ENCODE results near the gene LLGL2.
"Not testable (repeated sequence)": the region's sequence is repeated elsewhere in the genome, so short reads cannot be mapped to it uniquely, and the experiment has no call there.

LLGL2 gene

DNA sequence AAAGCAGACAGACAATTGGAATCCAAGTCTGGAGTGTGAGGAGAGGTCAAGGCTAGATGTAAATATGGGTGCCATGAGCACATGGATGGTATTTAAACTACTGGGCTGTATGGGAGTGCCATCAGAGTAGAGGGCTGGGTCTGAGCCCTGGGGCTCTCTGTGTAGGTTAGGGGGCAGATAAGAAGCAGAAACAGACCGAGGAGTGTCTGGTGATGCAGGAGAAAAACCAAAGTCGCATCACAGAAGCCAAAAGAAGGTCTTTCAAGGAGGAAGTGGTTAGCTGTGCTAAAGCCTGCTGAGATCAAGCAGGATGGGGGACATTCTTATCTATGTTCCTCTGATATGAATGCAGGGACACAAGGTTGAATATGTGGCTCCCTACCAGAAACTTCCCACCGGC lies 7.3 kb upstream of the LLGL2 start:
- TF ChIP-seq, protein P1, sequence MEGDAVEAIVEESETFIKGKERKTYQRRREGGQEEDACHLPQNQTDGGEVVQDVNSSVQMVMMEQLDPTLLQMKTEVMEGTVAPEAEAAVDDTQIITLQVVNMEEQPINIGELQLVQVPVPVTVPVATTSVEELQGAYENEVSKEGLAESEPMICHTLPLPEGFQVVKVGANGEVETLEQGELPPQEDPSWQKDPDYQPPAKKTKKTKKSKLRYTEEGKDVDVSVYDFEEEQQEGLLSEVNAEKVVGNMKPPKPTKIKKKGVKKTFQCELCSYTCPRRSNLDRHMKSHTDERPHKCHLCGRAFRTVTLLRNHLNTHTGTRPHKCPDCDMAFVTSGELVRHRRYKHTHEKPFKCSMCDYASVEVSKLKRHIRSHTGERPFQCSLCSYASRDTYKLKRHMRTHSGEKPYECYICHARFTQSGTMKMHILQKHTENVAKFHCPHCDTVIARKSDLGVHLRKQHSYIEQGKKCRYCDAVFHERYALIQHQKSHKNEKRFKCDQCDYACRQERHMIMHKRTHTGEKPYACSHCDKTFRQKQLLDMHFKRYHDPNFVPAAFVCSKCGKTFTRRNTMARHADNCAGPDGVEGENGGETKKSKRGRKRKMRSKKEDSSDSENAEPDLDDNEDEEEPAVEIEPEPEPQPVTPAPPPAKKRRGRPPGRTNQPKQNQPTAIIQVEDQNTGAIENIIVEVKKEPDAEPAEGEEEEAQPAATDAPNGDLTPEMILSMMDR (IDR thresholded peaks at IDR 0.05), result no peak
- peaks cover 0 to 38% (median 18%) of the 10 kb centered on the region in 3 donors for H3K36me3 ChIP-seq
- no peaks in the 10 kb centered on the region for H3K9me3 ChIP-seq
- H3K4me1 ChIP-seq, result peaks cover 0 to 30% (median 30%) of the 10 kb centered on the region in 4 donors
- H3K27me3 ChIP-seq, result no peaks in the 10 kb centered on the region
- no peak for DNase-seq
- no peak overlapping the region for H3K27ac ChIP-seq
- H3K4me3 ChIP-seq, result no peak overlapping the region
- intact Hi-C loops (cut with DNase I; ENCODE audit: low total_unique reads), result loop anchor here (5.0 to 10.0 kb wide), 2 partner anchors 196 to 1217 kb away; partner anchors contain the start of genes MFSD11 and SRSF2

DNA sequence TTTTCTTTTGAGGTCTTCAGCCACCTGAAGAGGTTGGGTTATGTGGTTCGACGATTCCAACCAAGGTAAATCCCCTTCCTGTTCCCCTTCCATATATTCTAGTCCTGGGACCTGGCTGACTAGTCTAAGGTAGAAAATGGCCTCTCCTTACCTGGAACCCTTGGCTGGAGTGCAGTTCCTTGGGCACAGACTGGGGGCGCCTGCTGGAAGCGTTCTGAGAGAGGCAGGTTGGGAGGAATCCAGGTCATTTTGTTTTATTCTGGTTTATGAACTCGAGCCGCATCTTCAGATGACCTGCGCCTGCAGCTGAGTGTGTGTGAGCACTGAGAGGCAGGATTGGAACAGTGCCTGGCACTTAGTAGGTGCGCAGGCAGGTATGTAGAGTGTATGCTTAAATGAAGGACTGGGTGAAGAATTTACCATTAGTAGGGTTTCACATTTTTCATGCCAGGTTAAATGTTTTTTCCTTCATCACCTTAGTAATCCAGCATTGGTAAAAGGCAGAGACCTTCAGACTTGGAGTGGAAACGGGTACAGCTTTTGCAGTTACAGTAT lies 6.4 kb upstream of the LLGL2 start:
- Histone ChIP-seq H3K27me3 (no peaks in the 10 kb centered on the region), H3K36me3 (peaks cover 0 to 35% (median 18%) of the 10 kb centered on the region in 3 donors), H3K9me3 (no peaks in the 10 kb centered on the region), H3K27ac (no peak overlapping the region), H3K4me1 (peaks cover 0 to 22% (median 21%) of the 10 kb centered on the region in 4 donors), H3K4me3 (no peak overlapping the region)
- intact Hi-C loops (cut with DNase I; ENCODE audit: low total_unique reads), result loop anchor here (5.0 to 10.0 kb wide), 2 partner anchors 197 to 1216 kb away; partner anchors contain the start of genes MFSD11 and SRSF2
- DNase-seq, result no peak
- TF ChIP-seq, protein P1 (IDR thresholded peaks at IDR 0.05), result no peak

DNA sequence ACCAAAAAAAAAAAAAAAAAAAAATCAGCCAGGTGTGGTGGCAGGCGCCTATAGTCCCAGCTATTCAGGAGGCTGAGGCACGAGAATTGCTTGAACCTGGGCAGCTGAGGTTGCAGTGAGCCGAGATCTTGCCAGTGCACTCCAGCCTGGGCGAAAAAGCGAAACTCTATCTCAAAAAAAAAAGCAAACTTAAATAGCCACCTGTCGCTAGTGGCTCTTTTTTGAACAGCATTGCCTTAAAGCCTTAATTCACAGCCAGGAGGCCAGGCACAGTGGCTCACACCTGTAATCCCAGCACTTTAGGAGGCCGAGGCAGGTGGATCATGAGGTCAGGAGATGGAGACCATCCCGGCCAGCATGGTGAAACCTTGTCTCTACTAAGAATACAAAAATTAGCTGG lies 5.1 kb upstream of the LLGL2 start:
- not testable (repeated sequence) for DNase-seq, H3K4me3 ChIP-seq, H3K9me3 ChIP-seq, H3K27ac ChIP-seq, H3K27me3 ChIP-seq
- Histone ChIP-seq H3K36me3 (peaks cover 0 to 35% (median 18%) of the 10 kb centered on the region in 3 donors), H3K4me1 (peaks cover 0 to 24% (median 23%) of the 10 kb centered on the region in 4 donors)
- intact Hi-C loops (cut with DNase I; ENCODE audit: low total_unique reads), result loop anchor here (5.0 kb wide), 1 partner anchor 67 kb away; the partner anchor contains the start of gene MYO15B

DNA sequence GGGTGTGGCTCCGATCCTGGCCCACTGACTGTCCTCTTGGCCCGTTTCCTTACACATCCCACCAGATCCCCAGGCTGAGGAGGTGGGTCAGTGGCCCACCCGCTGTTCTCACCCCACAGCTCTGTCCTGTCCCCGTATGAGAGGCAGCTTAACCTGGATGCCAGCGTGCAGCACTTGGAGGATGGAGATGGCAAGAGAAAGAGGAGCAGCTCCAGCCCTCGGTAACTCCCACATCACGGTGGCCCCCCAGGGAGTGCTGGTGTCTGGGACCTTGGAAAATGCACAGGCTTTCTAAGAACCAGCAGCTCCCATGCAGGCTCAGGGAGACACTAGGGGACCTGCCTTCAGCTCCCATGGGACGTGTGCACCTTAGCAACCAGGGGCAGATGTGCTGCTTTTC lies 4.2 kb upstream of the LLGL2 start:
- TF ChIP-seq, protein P1 (IDR thresholded peaks at IDR 0.05), result no peak
- Histone ChIP-seq H3K27me3 (no peaks in the 10 kb centered on the region), H3K9me3 (no peaks in the 10 kb centered on the region), H3K27ac (no peak overlapping the region), H3K4me1 (peaks cover 0 to 31% (median 28%) of the 10 kb centered on the region in 4 donors), H3K36me3 (peaks cover 0 to 35% (median 18%) of the 10 kb centered on the region in 3 donors), H3K4me3 (no peak overlapping the region)
- no peak for DNase-seq
- intact Hi-C loops (cut with DNase I; ENCODE audit: low total_unique reads), result loop anchor here (5.0 kb wide), 1 partner anchor 66 kb away; the partner anchor contains the start of gene MYO15B

DNA sequence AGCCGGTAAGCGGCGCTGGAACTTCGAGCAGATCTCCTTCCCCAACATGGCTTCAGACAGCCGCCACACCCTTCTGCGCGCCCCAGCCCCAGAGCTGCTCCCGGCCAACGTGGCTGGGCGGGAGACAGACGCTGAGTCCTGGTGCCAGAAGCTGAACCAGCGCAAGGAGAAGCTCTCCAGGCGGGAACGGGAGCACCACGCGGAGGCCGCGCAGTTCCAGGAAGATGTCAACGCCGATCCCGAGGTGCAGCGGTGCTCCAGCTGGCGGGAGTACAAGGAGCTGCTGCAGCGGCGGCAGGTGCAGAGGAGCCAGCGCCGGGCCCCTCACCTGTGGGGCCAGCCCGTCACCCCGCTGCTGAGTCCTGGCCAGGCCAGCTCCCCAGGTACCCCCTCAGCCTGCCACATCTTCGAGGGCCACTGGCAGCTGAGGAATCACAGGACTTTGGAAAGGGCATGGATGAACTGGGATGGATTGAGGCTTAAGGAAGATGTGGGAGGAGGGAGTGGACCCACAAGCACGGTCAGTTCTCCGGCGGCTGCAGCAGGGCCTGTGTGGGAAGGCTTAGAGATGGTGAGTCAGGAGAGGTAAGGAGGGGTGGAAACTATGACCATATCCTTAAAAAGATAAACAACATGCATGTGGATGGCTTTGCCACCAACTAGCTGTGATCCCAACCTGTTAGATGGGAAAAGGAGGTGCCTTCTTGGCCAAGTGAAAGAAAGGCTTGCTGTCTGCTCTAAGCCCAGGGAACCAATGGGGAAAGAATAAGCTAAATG lies 3.4 kb upstream of the LLGL2 start:
- no peaks in the 10 kb centered on the region for H3K27me3 ChIP-seq
- intact Hi-C loops (cut with DNase I; ENCODE audit: low total_unique reads), result loop anchor here (5.0 kb wide), 1 partner anchor 65 kb away; the partner anchor contains the start of gene MYO15B
- TF ChIP-seq, protein P1 (IDR thresholded peaks at IDR 0.05), result no peak

DNA sequence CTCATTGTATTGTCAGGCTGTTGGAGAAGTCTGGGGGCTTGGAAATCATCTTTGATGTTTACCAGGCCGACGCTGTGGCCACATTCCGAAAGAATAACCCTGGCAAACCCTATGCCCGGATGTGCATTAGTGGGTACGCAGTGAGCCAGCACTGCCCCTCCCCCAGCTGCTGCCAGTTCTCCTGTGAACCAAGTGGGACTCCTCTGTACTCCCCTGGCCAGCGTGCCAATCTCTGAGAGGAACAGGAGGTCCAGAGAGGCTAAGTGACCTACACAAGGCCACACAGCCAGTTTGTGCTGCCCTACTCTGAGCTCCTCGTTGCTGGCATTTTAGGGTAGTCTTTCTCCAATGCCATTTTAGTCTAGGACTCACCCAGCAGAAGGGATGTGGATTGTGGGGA lies 1.9 kb upstream of the LLGL2 start:
- no peak for DNase-seq
- H3K27ac ChIP-seq, result no peak overlapping the region
- intact Hi-C loops (cut with DNase I; ENCODE audit: low total_unique reads), result loop anchor here (5.0 kb wide), 1 partner anchor 64 kb away; the partner anchor contains the start of gene MYO15B
- H3K4me1 ChIP-seq, result peaks cover 0 to 21% (median 19%) of the 10 kb centered on the region in 4 donors
- TF ChIP-seq, protein P1 (IDR thresholded peaks at IDR 0.05), result no peak
- H3K9me3 ChIP-seq, result no peaks in the 10 kb centered on the region
- H3K36me3 ChIP-seq, result peaks cover 0 to 34% (median 18%) of the 10 kb centered on the region in 3 donors
- no peak overlapping the region for H3K4me3 ChIP-seq
- H3K27me3 ChIP-seq, result no peaks in the 10 kb centered on the region

More for the DNA sequence above, 3.4 kb upstream of the LLGL2 start:
- no peak overlapping the region for H3K27ac ChIP-seq
- H3K4me1 ChIP-seq, result peaks cover 0 to 33% (median 28%) of the 10 kb centered on the region in 4 donors
- H3K36me3 ChIP-seq, result peaks cover 0 to 35% (median 18%) of the 10 kb centered on the region in 3 donors
- no peak overlapping the region for H3K4me3 ChIP-seq
- no peaks in the 10 kb centered on the region for H3K9me3 ChIP-seq
- no peak for DNase-seq
